ENCODE measurements around the gene TIAM2.
"Not testable (repeated sequence)": the region's sequence is repeated elsewhere in the genome, so short reads cannot be mapped to it uniquely, and the experiment has no call there.

TIAM2 gene

GRCh38 chr6:155200012-155200411 lies 204.9 kb downstream of the TIAM2 start:
- no peak for DNase-seq (ENCODE audit: low spot score)

GRCh38 chr6:155201461-155202226 lies 206.5 kb downstream of the TIAM2 start:
- DNase-seq (ENCODE audit: low spot score): no peak

GRCh38 chr6:155207223-155207622 lies 212.1 kb downstream of the TIAM2 start:
- DNase-seq (ENCODE audit: low spot score): no peak

GRCh38 chr6:155212106-155212505 lies 217.0 kb downstream of the TIAM2 start:
- no peak for DNase-seq (ENCODE audit: low spot score)

GRCh38 chr6:155212616-155213380 lies 217.7 kb downstream of the TIAM2 start:
- no peak for DNase-seq (ENCODE audit: low spot score)

GRCh38 chr6:155213611-155214372 lies 218.7 kb downstream of the TIAM2 start:
- no peak for DNase-seq (ENCODE audit: low spot score)

- DNase-seq (ENCODE audit: low spot score): no peak
Observed at GRCh38 chr6:155215906-155216305, 220.8 kb downstream of the TIAM2 start.

GRCh38 chr6:155216312-155217046 lies 221.4 kb downstream of the TIAM2 start:
- no peak for DNase-seq (ENCODE audit: low spot score)

- not testable (repeated sequence) for DNase-seq (ENCODE audit: low spot score)
Observed at GRCh38 chr6:155218711-155219110, 223.6 kb downstream of the TIAM2 start.

- no peak for DNase-seq (ENCODE audit: low spot score)
Observed at GRCh38 chr6:155219299-155219698, 224.2 kb downstream of the TIAM2 start.

- no peak for DNase-seq (ENCODE audit: low spot score)
Observed at GRCh38 chr6:155219858-155220301, 224.8 kb downstream of the TIAM2 start.

GRCh38 chr6:155221086-155221485 lies 226.0 kb downstream of the TIAM2 start:
- no peak for DNase-seq (ENCODE audit: low spot score)

- no peak for DNase-seq (ENCODE audit: low spot score)
Observed at GRCh38 chr6:155222506-155222905, 227.4 kb downstream of the TIAM2 start.

- peak; percentile 68 for DNase-seq (ENCODE audit: low spot score)
Observed at GRCh38 chr6:155223646-155224451, 228.7 kb downstream of the TIAM2 start.

- peak; percentile 2 for DNase-seq (ENCODE audit: low spot score)
Observed at GRCh38 chr6:155224618-155225017, 229.5 kb downstream of the TIAM2 start.

- no peak for DNase-seq (ENCODE audit: low spot score)
Observed at GRCh38 chr6:155227046-155227445, 231.9 kb downstream of the TIAM2 start.

- no peak for DNase-seq (ENCODE audit: low spot score)
Observed at GRCh38 chr6:155228546-155229166, 233.5 kb downstream of the TIAM2 start.

GRCh38 chr6:155230975-155231374 lies 235.9 kb downstream of the TIAM2 start:
- not testable (repeated sequence) for DNase-seq (ENCODE audit: low spot score)

- no peak for DNase-seq (ENCODE audit: low spot score)
Observed at GRCh38 chr6:155232848-155233247, 237.7 kb downstream of the TIAM2 start.

- no peak for DNase-seq (ENCODE audit: low spot score)
Observed at GRCh38 chr6:155234167-155234566, 239.1 kb downstream of the TIAM2 start.
